Cardiac fibroblast (primary cell): ENCODE measurements around the gene CIPC.
A peak's percentile ranks its signal among the peaks of the same experiment; 100 is the strongest.

Experiments
- DNase-seq, 2 donors: peaks; one replicate each; pipeline versions ENCODE4 v3.0.0 to v3.0.0-alpha.2; 2010; ENCODE audit warnings: low read depth in 2 of 2
- H3K4me3 ChIP-seq, 2 donors: replicated peaks in 1 of 2; 1 replicate in 1 of 2; 2 replicates in 1 of 2; pipeline ENCODE4 v1.5.1; 2011; ENCODE audit warnings: low read depth in 2 of 2, low read length in 2 of 2, mild to moderate bottlenecking in 2 of 2, moderate library complexity in 1 of 2
- TF ChIP-seq, protein P1 (sequence below): IDR thresholded peaks from one replicate; pipeline ENCODE4 v1.5.1; 2011; ENCODE audit warnings: low read depth, mild to moderate bottlenecking, low read length, inconsistent platforms

The CIPC gene, protein sequence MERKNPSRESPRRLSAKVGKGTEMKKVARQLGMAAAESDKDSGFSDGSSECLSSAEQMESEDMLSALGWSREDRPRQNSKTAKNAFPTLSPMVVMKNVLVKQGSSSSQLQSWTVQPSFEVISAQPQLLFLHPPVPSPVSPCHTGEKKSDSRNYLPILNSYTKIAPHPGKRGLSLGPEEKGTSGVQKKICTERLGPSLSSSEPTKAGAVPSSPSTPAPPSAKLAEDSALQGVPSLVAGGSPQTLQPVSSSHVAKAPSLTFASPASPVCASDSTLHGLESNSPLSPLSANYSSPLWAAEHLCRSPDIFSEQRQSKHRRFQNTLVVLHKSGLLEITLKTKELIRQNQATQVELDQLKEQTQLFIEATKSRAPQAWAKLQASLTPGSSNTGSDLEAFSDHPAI

DNA sequence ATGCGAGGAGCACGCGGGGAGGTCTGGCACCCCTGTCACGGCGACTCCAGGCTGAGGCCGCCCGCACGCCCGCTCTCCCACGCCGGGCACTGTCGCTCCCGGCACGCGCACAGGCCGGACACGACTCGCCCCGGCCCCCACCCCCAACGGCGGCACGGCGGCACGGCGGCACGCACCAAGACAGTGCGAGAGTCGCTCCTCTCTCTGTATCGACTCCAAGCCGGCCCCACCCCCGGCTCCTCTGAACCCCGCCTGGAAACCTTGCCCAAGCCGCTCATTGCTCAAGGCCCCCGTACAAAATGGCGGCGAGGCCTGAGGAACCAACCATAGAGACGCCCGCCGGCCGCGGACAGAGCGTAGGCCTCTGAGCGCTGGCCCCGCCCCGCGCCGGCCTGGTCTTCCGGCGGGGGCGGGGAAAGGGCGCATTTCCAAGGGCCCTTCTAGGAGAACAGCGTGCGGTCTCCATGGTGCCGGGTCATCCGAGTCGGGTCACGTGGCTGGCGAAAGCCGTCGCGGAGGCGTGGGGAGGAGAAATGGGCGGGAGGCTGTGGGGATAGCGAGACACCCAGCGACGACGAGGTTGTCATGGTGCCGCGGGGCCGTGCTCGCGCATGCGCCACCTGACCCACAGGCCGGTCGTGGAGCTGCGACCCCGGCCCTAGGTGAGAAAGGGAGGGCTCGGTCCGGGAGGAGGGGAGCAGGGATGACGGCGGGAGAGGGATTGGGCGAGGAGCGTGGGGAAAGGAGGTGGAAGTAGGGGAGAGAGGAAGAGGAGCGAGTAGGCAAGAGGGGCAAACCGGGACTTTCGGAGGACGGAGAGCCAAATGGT, at the start of gene CIPC:
Gene CIPC, plus strand, starts transcription at position 559 of the 829 bp plus-strand sequence. CDS start 7,451 bp downstream, outside the sequence.
- peak within 1 kb of the TSS; percentile 99 for H3K4me3 ChIP-seq
- TF ChIP-seq, protein P1, sequence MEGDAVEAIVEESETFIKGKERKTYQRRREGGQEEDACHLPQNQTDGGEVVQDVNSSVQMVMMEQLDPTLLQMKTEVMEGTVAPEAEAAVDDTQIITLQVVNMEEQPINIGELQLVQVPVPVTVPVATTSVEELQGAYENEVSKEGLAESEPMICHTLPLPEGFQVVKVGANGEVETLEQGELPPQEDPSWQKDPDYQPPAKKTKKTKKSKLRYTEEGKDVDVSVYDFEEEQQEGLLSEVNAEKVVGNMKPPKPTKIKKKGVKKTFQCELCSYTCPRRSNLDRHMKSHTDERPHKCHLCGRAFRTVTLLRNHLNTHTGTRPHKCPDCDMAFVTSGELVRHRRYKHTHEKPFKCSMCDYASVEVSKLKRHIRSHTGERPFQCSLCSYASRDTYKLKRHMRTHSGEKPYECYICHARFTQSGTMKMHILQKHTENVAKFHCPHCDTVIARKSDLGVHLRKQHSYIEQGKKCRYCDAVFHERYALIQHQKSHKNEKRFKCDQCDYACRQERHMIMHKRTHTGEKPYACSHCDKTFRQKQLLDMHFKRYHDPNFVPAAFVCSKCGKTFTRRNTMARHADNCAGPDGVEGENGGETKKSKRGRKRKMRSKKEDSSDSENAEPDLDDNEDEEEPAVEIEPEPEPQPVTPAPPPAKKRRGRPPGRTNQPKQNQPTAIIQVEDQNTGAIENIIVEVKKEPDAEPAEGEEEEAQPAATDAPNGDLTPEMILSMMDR: no peak
- DNase-seq: peak; percentile 99

DNA sequence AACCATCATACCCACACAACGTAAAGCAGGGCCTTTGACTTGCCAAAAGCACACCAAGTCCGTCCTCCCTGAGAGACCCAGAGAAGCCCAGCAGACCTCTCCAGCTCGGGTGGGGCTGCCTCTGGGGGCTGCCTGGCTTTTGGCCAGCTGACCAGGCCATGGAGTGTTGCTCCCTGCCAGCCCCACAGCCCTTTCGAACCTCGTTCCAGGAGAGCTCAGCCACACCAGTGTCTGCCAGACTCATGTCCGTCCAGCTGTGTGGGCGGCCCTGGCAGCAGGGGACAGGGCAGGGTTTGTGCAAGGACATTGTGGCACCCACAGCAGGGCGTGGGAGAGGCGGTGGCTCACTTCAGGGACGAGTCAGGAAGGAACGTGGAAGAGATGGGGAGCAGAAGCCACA, 46.9 kb upstream of the CIPC start:
- DNase-seq: no peak
- H3K4me3 ChIP-seq: no peak overlapping the region
- TF ChIP-seq, protein P1: no peak

DNA sequence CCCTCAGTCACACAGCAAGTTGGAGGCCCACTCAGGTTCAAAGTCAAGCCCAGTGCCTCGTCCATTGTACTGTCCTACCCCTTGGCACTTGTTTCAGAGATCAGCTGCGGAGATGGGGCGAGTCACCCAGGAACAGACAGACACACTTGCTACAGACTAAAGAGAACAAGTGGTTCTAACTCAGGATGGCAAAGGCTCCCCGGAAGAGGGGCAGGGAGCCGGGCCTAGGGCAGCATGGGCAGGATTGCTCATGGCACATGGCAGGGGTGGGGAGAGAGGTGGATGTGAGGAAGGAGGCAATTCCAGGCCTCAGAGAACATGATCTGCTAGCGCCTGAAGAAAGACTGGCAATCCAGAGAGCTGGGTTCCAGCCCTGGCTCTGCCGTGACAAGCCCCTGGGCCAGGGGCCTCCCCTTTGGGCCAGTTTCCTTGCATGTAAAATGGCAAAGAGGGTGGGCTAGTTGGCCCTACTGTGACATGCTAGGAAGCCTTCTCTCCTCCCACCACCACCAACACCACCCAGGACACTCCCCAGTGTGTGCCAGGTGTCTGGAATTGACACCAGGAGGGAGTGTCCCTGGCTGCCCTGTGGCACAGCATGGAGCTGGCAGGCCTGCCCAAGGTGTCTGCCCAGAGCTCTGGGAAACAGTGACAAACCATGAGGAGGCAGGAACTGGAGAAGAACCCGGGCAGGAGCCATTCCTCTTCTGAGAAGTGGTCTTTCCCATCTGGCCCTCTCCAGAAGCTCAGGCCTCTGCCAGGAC, 45.6 kb upstream of the CIPC start:
- DNase-seq: peak in 1 of 2 donors; percentile 51
- TF ChIP-seq, protein P1: no peak
- H3K4me3 ChIP-seq: no peak overlapping the region

DNA sequence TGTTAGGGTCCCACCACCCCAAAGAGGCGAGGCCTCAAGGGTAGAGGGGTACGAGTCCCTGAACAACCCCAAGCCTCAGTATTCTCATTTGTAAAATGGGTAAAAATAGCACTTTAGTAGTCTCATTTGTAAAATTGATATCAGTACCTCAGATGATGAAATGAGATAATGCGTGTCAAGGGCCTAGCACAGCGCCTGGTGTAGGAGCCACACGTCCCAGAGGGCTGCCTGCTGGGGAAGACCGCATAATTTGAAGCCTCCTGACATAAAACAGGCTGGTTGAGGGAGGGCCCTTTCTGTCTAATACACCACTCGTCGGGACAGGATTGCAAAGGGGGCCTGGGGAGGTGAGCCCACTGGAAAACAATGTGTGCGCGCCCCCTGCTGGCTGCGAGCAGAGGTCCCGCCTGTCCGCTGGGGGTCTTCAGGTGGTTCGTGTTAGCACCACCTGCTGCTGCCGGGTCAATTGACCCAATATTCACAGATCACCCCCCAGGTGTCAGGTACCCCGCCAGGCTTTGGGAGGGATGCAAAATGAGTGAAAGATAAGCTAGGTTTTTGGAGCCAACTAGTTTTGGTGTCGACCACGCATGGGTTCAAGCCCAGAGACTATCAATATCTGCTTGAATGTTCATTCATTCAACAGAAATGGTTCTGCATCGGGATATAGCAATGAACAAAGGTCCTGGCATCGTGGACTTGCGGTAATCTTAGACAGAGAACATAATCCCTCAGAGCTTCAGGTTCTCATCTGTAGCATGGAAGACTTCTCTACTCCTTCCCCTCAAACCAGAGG, 44.8 kb upstream of the CIPC start:
- peak; percentile 76 to 89 for DNase-seq
- H3K4me3 ChIP-seq: no peak overlapping the region
- TF ChIP-seq, protein P1: peak; percentile 92

DNA sequence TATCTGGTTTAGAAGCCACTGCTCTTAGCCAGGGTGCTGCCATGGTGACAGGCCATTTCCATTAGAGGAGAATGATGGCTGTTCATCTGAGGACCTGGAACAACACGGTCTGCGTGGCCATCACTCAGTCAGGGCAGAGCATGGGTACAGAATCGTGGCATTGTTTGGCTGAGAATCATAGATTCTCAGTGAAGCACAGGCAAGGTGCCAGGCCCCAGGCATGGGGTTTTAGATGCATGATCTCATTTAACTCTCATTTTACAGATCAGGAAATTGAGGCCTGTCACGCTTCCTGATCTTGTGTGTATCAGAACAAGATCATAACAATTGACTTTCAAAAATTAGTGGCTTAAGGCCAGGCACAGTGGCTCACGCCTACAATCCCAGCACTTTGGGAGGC, 42.8 kb upstream of the CIPC start:
- no peak for DNase-seq
- TF ChIP-seq, protein P1: no peak
- no peak overlapping the region for H3K4me3 ChIP-seq

DNA sequence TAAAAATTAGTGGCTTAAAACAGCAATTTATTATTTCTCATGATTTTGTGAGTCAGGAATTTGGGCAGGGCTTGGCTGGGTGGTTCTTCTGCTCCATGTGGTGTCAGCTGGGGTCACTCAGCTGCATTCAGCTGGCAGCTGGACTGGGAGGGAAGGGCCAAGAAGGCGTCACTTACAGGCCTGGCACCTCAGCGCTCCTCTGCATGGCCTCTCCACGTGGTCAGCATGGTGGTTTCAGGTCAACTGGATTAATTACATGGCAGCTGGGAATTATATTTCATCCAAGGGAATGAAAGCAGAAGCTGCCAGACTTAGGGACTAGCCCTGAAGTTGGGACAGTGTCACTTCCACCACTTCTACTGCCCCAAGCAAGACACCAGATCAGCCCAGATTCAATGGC, 42.1 kb upstream of the CIPC start:
- DNase-seq: no peak
- no peak overlapping the region for H3K4me3 ChIP-seq
- TF ChIP-seq, protein P1: no peak
